ENCODE measurements around the gene TNFRSF1B. TPM values are rescaled to one million over a fixed set of nuclear protein-coding genes. Genes with fewer than 3 reads are reported as not detected.
A peak's percentile ranks its signal among the peaks of the same experiment; 100 is the strongest.

Gene TNFRSF1B
- total RNA-seq, 2 donors from 2014 or later = 17.0 to 25.6 TPM

GRCh38 chr1:12163210-12163609 lies 3.6 kb upstream of the TNFRSF1B start:
- no peak overlapping the region for H3K4me3 ChIP-seq
- TF ChIP-seq, protein P1, sequence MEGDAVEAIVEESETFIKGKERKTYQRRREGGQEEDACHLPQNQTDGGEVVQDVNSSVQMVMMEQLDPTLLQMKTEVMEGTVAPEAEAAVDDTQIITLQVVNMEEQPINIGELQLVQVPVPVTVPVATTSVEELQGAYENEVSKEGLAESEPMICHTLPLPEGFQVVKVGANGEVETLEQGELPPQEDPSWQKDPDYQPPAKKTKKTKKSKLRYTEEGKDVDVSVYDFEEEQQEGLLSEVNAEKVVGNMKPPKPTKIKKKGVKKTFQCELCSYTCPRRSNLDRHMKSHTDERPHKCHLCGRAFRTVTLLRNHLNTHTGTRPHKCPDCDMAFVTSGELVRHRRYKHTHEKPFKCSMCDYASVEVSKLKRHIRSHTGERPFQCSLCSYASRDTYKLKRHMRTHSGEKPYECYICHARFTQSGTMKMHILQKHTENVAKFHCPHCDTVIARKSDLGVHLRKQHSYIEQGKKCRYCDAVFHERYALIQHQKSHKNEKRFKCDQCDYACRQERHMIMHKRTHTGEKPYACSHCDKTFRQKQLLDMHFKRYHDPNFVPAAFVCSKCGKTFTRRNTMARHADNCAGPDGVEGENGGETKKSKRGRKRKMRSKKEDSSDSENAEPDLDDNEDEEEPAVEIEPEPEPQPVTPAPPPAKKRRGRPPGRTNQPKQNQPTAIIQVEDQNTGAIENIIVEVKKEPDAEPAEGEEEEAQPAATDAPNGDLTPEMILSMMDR (IDR thresholded peaks at IDR 0.05) = no peak
- DNase-seq (ENCODE audit: low spot score) = no peak

GRCh38 chr1:12164210-12164609 lies 2.6 kb upstream of the TNFRSF1B start:
- no peak for DNase-seq (ENCODE audit: low spot score)
- Histone ChIP-seq H3K4me3 (no peak overlapping the region), H3K36me3 (no peaks in the 10 kb centered on the region), H3K27ac (no peak overlapping the region), H3K27me3 (no peaks in the 10 kb centered on the region), H3K4me1 (peaks cover 0 to 48% of the 10 kb centered on the region in 2 donors), H3K9me3 (no peaks in the 10 kb centered on the region)
- TF ChIP-seq, protein P1 (IDR thresholded peaks at IDR 0.05) = no peak

More at GRCh38 chr1:12163210-12163609, 3.6 kb upstream of the TNFRSF1B start:
- Histone ChIP-seq H3K4me1 (peaks cover 0 to 39% of the 10 kb centered on the region in 2 donors), H3K27ac (no peak overlapping the region), H3K9me3 (no peaks in the 10 kb centered on the region), H3K27me3 (no peaks in the 10 kb centered on the region), H3K36me3 (no peaks in the 10 kb centered on the region)

- no peak overlapping the region for H3K27ac ChIP-seq
- DNase-seq (ENCODE audit: low spot score) = no peak
- no peak overlapping the region for H3K4me3 ChIP-seq
- TF ChIP-seq, protein P1 (IDR thresholded peaks at IDR 0.05) = no peak
- H3K36me3 ChIP-seq = no peaks in the 10 kb centered on the region
- no peaks in the 10 kb centered on the region for H3K9me3 ChIP-seq
- peaks cover 0 to 60% of the 10 kb centered on the region in 2 donors for H3K4me1 ChIP-seq
- no peaks in the 10 kb centered on the region for H3K27me3 ChIP-seq
Measured at GRCh38 chr1:12165342-12165741, 1.4 kb upstream of the TNFRSF1B start.

GRCh38 chr1:12167493-12168429 lies 970 bp downstream of the TNFRSF1B start:
- TF ChIP-seq, protein P1 (IDR thresholded peaks at IDR 0.05) = no peak
- no peaks in the 10 kb centered on the region for H3K9me3 ChIP-seq
- no peaks in the 10 kb centered on the region for H3K27me3 ChIP-seq
- DNase-seq (ENCODE audit: low spot score) = no peak
- H3K4me1 ChIP-seq = peaks cover 0 to 55% of the 10 kb centered on the region in 2 donors
- peak overlapping the region; percentile 75 to 89 for H3K4me3 ChIP-seq
- no peaks in the 10 kb centered on the region for H3K36me3 ChIP-seq
- peak overlapping the region; percentile 88 to 89 for H3K27ac ChIP-seq

DNA sequence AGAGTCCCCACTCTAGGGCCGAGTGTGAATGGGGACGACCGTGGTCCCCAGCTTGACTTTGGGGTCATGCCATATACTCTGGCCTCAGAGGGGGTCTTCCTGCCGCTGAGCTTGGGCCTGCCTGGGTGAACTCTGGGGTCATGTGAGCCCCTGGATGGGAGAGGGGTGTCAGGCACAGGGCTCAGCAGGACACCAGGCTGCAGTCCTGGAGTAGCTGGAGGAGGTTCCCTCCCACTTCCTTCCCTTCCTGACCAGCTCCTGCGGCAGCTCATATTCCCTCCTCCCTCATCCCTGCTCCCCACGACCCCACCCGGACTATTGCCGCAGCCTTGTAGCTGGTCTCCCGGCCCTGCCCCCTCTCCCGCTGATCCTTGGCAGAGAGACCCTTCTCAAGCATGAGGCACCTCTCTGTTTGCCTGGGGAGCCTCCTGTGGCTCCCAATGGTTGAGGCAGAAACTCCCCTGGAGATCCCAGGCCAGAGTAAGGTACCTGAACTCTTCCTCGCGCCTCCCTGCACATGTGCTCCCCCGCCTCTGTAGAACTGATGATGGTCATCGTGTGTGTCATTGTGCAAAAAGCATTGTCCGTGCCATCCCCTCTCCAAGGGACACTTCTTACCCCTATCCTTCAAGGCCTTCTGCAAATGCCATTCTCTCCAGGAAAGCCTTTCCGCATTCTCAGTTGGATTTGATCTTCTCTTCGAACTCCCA lies 1.8 kb downstream of the TNFRSF1B start:
- peaks cover 0 to 61% of the 10 kb centered on the region in 2 donors for H3K4me1 ChIP-seq
- H3K36me3 ChIP-seq = no peaks in the 10 kb centered on the region
- TF ChIP-seq, protein P1 (IDR thresholded peaks at IDR 0.05) = no peak
- DNase-seq (ENCODE audit: low spot score) = no peak
- peak overlapping the region; percentile 75 to 89 for H3K4me3 ChIP-seq
- no peaks in the 10 kb centered on the region for H3K9me3 ChIP-seq
- peak overlapping the region; percentile 88 to 89 for H3K27ac ChIP-seq
- no peaks in the 10 kb centered on the region for H3K27me3 ChIP-seq
